WTC11 (cell line): Measurements from ENCODE around the gene ZDHHC24.

Experiments used
- IRF2 ChIP-seq: sonication (generic); formaldehyde crosslinking; IDR thresholded peaks from 2 replicates; pipeline ENCODE4 v1.8.0; 2022; ENCODE audit warnings: low read depth, missing genetic modification reagents, borderline replicate concordance
- SOX15 ChIP-seq: fragments of 250-450 bp; sonication (Bioruptor Pico); IDR thresholded peaks from 2 replicates; pipeline ENCODE4 v1.9.0; 2021; ENCODE audit warnings: mild to moderate bottlenecking
- TF ChIP-seq, protein P1 (sequence below): sonication (generic); formaldehyde crosslinking; IDR thresholded peaks from 2 replicates; pipeline ENCODE4 v1.8.1; 2022; ENCODE audit warnings: mild to moderate bottlenecking, moderate library complexity, missing genetic modification reagents

DNA sequence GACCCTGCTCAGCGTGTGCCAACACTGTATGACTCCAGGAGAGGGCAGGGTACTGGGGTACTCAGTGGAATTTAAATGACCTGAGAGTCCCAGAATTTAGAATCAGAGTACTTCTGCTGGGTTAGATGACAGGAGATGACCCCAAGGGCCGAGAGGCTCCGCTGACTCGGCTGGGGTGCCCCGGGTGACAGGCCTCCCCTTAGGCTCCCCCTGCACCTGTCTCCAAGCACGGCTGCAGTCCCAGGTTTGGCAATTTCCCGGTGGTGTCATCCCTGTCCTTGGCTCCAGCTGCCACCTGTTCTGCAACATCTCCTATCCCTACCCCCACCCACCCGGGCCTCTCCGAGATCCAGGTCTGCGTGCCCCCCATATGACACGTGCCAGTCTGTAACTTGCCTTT, 2.2 kb upstream of the ZDHHC24 start:
- no peak for TF ChIP-seq IRF2 (CRISPR knock-in tag)
- TF ChIP-seq, protein P1, sequence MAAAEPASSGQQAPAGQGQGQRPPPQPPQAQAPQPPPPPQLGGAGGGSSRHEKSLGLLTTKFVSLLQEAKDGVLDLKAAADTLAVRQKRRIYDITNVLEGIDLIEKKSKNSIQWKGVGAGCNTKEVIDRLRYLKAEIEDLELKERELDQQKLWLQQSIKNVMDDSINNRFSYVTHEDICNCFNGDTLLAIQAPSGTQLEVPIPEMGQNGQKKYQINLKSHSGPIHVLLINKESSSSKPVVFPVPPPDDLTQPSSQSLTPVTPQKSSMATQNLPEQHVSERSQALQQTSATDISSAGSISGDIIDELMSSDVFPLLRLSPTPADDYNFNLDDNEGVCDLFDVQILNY (CRISPR knock-in tag) = no peak
- no peak for TF ChIP-seq SOX15 (CRISPR knock-in tag)
